GM23338 (cell line): Measurements from ENCODE around the gene TAP1. TPM values are rescaled to one million over a fixed set of nuclear protein-coding genes. Genes with fewer than 3 reads are reported as not detected.

Source experiments
- ATAC-seq: fragments of 200-7000 bp; cut with Tn5 transposase; 3 replicates; pipeline ENCODE4 v1.9.1; 2020
- DNase-seq: peaks from one replicate; pipeline ENCODE4 v3.0.0-alpha.2; 2015; ENCODE audit warnings: low spot score
- H2AFZ ChIP-seq: fragments of 200-600 bp; sonication (generic); 2 replicates; pipeline ENCODE4 v1.8.0; 2016; ENCODE audit warnings: antibody characterized with exemption, mild to moderate bottlenecking, moderate library complexity
- H3F3A ChIP-seq: fragments of 200-600 bp; sonication (generic); replicated peaks from 2 replicates; pipeline ENCODE4 v1.8.0; 2017; ENCODE audit warnings: antibody characterized with exemption, mixed run types, low read depth
- H3K27ac ChIP-seq: fragments of 200-600 bp; sonication (generic); 2 replicates; pipeline ENCODE4 v1.6.1; 2016; ENCODE audit warnings: low read depth
- H3K27me3 ChIP-seq: fragments of 200-600 bp; sonication (generic); 2 replicates; pipeline ENCODE4 v1.8.0; 2016; ENCODE audit warnings: mild to moderate bottlenecking, mixed run types, moderate library complexity; ENCODE audit not compliant: insufficient read depth
- H3K36me3 ChIP-seq: fragments of 200-600 bp; sonication (generic); 2 replicates; pipeline ENCODE4 v1.8.0; 2016; ENCODE audit warnings: mild to moderate bottlenecking; ENCODE audit not compliant: insufficient read depth
- H3K4me1 ChIP-seq: fragments of 200-600 bp; sonication (generic); 2 replicates; pipeline ENCODE4 v1.8.0; 2016; ENCODE audit warnings: mild to moderate bottlenecking, moderate library complexity; ENCODE audit not compliant: insufficient read depth
- H3K4me2 ChIP-seq: fragments of 200-600 bp; sonication (generic); 2 replicates; pipeline ENCODE4 v1.7.1; 2017; ENCODE audit warnings: mixed run types
- H3K4me3 ChIP-seq: fragments of 200-600 bp; sonication (generic); 2 replicates; pipeline ENCODE4 v1.6.1; 2016; ENCODE audit warnings: mixed run types
- H3K79me2 ChIP-seq: fragments of 200-600 bp; sonication (generic); replicated peaks from 2 replicates; pipeline ENCODE4 v1.8.0; 2017; ENCODE audit warnings: mild to moderate bottlenecking; ENCODE audit not compliant: insufficient read depth
- H3K9me2 ChIP-seq: fragments of 200-600 bp; sonication (generic); 2 replicates; pipeline ENCODE4 v1.8.0; 2017; ENCODE audit not compliant: insufficient read depth
- H4K20me1 ChIP-seq: fragments of 200-600 bp; sonication (generic); replicated peaks from 2 replicates; pipeline ENCODE4 v1.8.0; 2017; ENCODE audit warnings: mild to moderate bottlenecking; ENCODE audit not compliant: insufficient read depth
- H3K27ac Mint-ChIP-seq: 2 replicates; pipeline ENCODE4 v1.8.0; 2020; ENCODE audit warnings: inconsistent platforms, mild to moderate bottlenecking, moderate library complexity, mixed read lengths
- H3K27me3 Mint-ChIP-seq: 3 replicates; pipeline ENCODE4 v1.8.0; 2022; ENCODE audit warnings: low read depth, mild to moderate bottlenecking, moderate library complexity, mixed read lengths, inconsistent platforms; ENCODE audit not compliant: insufficient read depth, poor library complexity
- H3K36me3 Mint-ChIP-seq: 3 replicates; pipeline ENCODE4 v1.8.0; 2021; ENCODE audit warnings: low read depth, mild to moderate bottlenecking, inconsistent platforms, moderate library complexity, mixed read lengths
- H3K4me1 Mint-ChIP-seq: 3 replicates; pipeline ENCODE4 v1.8.0; 2020; ENCODE audit warnings: mild to moderate bottlenecking, inconsistent platforms, mixed read lengths
- H3K4me3 Mint-ChIP-seq: 3 replicates; pipeline ENCODE4 v1.8.0; 2021; ENCODE audit warnings: moderate library complexity, mild to moderate bottlenecking, inconsistent platforms, mixed read lengths
- H3K9me3 Mint-ChIP-seq: 3 replicates; pipeline ENCODE4 v1.8.0; 2020; ENCODE audit warnings: moderate library complexity, mild to moderate bottlenecking, inconsistent platforms, mixed read lengths
- CREB1 ChIP-seq: fragments of 250-450 bp; sonication (Bioruptor Pico); IDR thresholded peaks from 2 replicates; pipeline ENCODE4 v1.5.0; 2020; ENCODE audit warnings: low read depth, mild to moderate bottlenecking, moderate library complexity
- CTCF ChIP-seq, 2 experiments: fragments of 200-600 bp in 1 of 2; sonication (generic) in 1 of 2; conservative IDR thresholded peaks; 2 replicates each; pipeline versions ENCODE4 v1.5.1 to v1.6.1; 2016 to 2017; ENCODE audit warnings: antibody characterized with exemption in 2 of 2, low read depth in 2 of 2, mild to moderate bottlenecking in 2 of 2, moderate library complexity in 1 of 2
- EZH2phosphoT487 ChIP-seq: fragments of 200-600 bp; sonication (generic); IDR thresholded peaks from one replicate; pipeline ENCODE4 v1.8.1; 2018; ENCODE audit warnings: antibody characterized with exemption; ENCODE audit not compliant: unreplicated experiment
- JUNB ChIP-seq: IDR thresholded peaks from one replicate; pipeline ENCODE4 v1.6.1; 2016; ENCODE audit warnings: antibody characterized with exemption; ENCODE audit not compliant: unreplicated experiment
- POLR2AphosphoS5 ChIP-seq: IDR thresholded peaks from 2 replicates; pipeline ENCODE4 v1.6.1; 2016; ENCODE audit warnings: antibody characterized with exemption, low read depth
- STAT1 ChIP-seq: IDR thresholded peaks from one replicate; pipeline ENCODE4 v1.6.1; 2016; ENCODE audit warnings: antibody characterized with exemption; ENCODE audit not compliant: unreplicated experiment
- ZNF114 ChIP-seq: fragments of 250-450 bp; sonication (Bioruptor Pico); IDR thresholded peaks from 2 replicates; pipeline ENCODE4 v1.5.0; 2020; ENCODE audit warnings: mild to moderate bottlenecking, moderate library complexity
- ZNF331 ChIP-seq: fragments of 250-450 bp; sonication (Bioruptor Pico); IDR thresholded peaks from 2 replicates; pipeline ENCODE4 v1.5.0; 2020; ENCODE audit warnings: low read depth, mild to moderate bottlenecking, moderate library complexity
- long read RNA-seq: library from polyadenylated mRNA; unstranded; transcript quantifications from one replicate; pipeline ENCODE4 v2.0.0, GENCODE V29; 2020; ENCODE audit not compliant: unreplicated experiment
- polyA plus RNA-seq: library from polyadenylated mRNA; unstranded; fragments of >200 nt; fragmentation: Nextera tagmentation; extraction: Ambion mirVana; gene quantifications from 2 replicates; pipeline ENCODE4 v1.2.1, GENCODE V29; 2016
- total RNA-seq: library from RNA; depleted of rRNA; stranded (reverse); fragments of >200 nt; shearing (Covaris generic); gene quantifications from 2 replicates; pipeline ENCODE4 v1.2.3, GENCODE V29; 2014; rRNA removed
- TF ChIP-seq, protein P1 (sequence below): IDR thresholded peaks from one replicate; pipeline ENCODE4 v1.6.1; 2018; ENCODE audit warnings: antibody characterized with exemption; ENCODE audit not compliant: unreplicated experiment

TAP1 gene, protein sequence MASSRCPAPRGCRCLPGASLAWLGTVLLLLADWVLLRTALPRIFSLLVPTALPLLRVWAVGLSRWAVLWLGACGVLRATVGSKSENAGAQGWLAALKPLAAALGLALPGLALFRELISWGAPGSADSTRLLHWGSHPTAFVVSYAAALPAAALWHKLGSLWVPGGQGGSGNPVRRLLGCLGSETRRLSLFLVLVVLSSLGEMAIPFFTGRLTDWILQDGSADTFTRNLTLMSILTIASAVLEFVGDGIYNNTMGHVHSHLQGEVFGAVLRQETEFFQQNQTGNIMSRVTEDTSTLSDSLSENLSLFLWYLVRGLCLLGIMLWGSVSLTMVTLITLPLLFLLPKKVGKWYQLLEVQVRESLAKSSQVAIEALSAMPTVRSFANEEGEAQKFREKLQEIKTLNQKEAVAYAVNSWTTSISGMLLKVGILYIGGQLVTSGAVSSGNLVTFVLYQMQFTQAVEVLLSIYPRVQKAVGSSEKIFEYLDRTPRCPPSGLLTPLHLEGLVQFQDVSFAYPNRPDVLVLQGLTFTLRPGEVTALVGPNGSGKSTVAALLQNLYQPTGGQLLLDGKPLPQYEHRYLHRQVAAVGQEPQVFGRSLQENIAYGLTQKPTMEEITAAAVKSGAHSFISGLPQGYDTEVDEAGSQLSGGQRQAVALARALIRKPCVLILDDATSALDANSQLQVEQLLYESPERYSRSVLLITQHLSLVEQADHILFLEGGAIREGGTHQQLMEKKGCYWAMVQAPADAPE
- total RNA-seq (16.5 and 22.0 TPM in 2 replicates), polyA plus RNA-seq (13.8 and 14.2 TPM in 2 replicates)
- long read RNA-seq, transcript TAP1-201 (11 exons, 2,959 nt) = major isoform, 13 of 14 reads
- long read RNA-seq, partial matches to known transcripts = 0 of 14 reads
- long read RNA-seq, other reads (novel, unspliced or antisense) = 1 of 14 reads

DNA sequence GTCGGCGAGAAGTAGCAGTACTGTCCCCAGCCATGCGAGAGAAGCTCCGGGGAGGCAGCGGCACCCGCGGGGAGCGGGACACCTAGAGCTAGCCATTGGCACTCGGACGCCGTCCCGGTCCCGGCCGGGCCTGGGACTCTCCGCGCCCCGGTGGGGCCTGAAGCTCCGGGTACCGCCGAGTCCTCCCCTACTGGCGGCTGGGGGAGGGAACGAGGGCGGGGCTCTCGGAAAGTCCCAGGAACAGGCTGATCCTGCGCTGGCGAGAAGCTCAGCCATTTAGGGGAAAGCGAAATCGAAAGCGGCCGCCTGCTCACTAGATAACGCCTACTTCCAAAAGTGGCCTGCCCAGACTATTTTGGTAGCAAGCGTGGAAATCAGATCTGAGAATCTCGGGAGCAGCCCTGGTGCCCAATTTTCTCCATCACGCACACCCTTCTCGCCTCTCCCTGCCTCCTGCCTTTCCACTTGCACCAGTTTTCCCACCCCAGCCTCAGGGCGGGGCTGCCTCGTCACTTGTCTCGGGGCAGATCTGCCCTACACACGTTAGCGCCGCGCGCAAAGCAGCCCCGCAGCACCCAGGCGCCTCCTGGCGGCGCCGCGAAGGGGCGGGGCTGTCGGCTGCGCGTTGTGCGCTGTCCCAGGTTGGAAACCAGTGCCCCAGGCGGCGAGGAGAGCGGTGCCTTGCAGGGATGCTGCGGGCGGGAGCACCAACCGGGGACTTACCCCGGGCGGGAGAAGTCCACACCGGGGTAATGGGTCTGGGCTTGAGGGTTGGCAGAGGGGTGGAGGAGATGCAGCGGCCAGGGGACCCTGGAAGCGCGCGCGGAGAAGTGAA is at the start of gene TAP1, which contains the start of gene PSMB9:
TAP1 (minus strand) TSS at position 164 of the 835 bp plus-strand sequence; CDS start at position 96, 68 bp downstream.
PSMB9 (plus strand) TSS at position 652 of the 835 bp plus-strand sequence; CDS start at position 690, 38 bp downstream.
- H3K36me3 ChIP-seq = no peaks in the 10 kb centered on the region; the same call in 1 of the 2 replicates
- H3K79me2 ChIP-seq = no peaks in the 10 kb centered on the region
- Mint-ChIP-seq H3K4me1 (peaks cover 20% of the 10 kb centered on the region), H3K27ac (peak within 1 kb of the TSS; percentile 92), H3K9me3 (no peaks in the 10 kb centered on the region; the same call in 2 of the 3 replicates), H3K27me3 (peaks cover 42% of the 10 kb centered on the region), H3K4me3 (peak within 1 kb of the TSS; percentile 92), H3K36me3 (peaks cover 8% of the 10 kb centered on the region; the same call in 1 of the 3 replicates)
- peak; percentile 89 for ATAC-seq
- H3K4me1 ChIP-seq = peaks cover 12% of the 10 kb centered on the region; the same call in 1 of the 2 replicates
- no peak within 1 kb of the TSS for H3K27ac ChIP-seq
- H3K4me3 ChIP-seq = peak within 1 kb of the TSS; percentile 94
- no peaks in the 10 kb centered on the region for H4K20me1 ChIP-seq
- H3K27me3 ChIP-seq = peaks cover 47% of the 10 kb centered on the region
- 0 out of 2 replicates have a peak, but pooled peaks cover 5% of the 10 kb centered on the region for H3F3A ChIP-seq
- peak within 1 kb of the TSS; percentile 96 for H2AFZ ChIP-seq
- DNase-seq = peak; percentile 95
- H3K9me2 ChIP-seq = no peaks in the 10 kb centered on the region
- TF ChIP-seq, protein P1, sequence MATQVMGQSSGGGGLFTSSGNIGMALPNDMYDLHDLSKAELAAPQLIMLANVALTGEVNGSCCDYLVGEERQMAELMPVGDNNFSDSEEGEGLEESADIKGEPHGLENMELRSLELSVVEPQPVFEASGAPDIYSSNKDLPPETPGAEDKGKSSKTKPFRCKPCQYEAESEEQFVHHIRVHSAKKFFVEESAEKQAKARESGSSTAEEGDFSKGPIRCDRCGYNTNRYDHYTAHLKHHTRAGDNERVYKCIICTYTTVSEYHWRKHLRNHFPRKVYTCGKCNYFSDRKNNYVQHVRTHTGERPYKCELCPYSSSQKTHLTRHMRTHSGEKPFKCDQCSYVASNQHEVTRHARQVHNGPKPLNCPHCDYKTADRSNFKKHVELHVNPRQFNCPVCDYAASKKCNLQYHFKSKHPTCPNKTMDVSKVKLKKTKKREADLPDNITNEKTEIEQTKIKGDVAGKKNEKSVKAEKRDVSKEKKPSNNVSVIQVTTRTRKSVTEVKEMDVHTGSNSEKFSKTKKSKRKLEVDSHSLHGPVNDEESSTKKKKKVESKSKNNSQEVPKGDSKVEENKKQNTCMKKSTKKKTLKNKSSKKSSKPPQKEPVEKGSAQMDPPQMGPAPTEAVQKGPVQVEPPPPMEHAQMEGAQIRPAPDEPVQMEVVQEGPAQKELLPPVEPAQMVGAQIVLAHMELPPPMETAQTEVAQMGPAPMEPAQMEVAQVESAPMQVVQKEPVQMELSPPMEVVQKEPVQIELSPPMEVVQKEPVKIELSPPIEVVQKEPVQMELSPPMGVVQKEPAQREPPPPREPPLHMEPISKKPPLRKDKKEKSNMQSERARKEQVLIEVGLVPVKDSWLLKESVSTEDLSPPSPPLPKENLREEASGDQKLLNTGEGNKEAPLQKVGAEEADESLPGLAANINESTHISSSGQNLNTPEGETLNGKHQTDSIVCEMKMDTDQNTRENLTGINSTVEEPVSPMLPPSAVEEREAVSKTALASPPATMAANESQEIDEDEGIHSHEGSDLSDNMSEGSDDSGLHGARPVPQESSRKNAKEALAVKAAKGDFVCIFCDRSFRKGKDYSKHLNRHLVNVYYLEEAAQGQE = peak; percentile 59
- TF ChIP-seq ZNF114 = no peak
- no peak for TF ChIP-seq ZNF331 (CRISPR knock-in tag)
- TF ChIP-seq CREB1 (CRISPR knock-in tag) = peak; percentile 92
- no peak for TF ChIP-seq STAT1
- TF ChIP-seq EZH2phosphoT487 = no peak
- peak; percentile 59 to 80 for TF ChIP-seq CTCF (conservative IDR thresholded peaks at IDR 0.05; ENCODE audit: low read depth in 2 of 2)
- TF ChIP-seq POLR2AphosphoS5 = peak; percentile 82
- no peak for TF ChIP-seq JUNB
- H3K4me2 ChIP-seq = peak within 1 kb of the TSS; percentile 98
